Stimulated activated CD4-positive, alpha-beta T cell treated with anti-CD3 and anti-CD28 coated beads, Interleukin-4, amount 100 ng/mL, for 4 hours (primary cell): Measurements from ENCODE around the gene ZNF845.
A peak's percentile ranks its signal among the peaks of the same experiment; 100 is the strongest.
"Not testable (repeated sequence)": the region's sequence is repeated elsewhere in the genome, so short reads cannot be mapped to it uniquely, and the experiment has no call there.

Source experiments
- DNase-seq, 2 experiments: peaks; one replicate each; pipeline ENCODE4 v3.0.0-alpha.2; 2020

The ZNF845 gene

GRCh38 chr19:53333463-53334449 lies at the start of gene ZNF845:
TSS of gene ZNF845 (plus strand) at chr19:53333749. CDS start at chr19:53341308, 7,559 bp downstream.
- DNase-seq = peak; percentile 93 to 95

- no peak for DNase-seq
These were observed 48.5 kb upstream of the ZNF845 start for GRCh38 chr19:53285087-53285486.

- DNase-seq = no peak
These were observed 42.6 kb upstream of the ZNF845 start for GRCh38 chr19:53290758-53291549.

GRCh38 chr19:53294786-53295441 lies 38.6 kb upstream of the ZNF845 start:
- no peak for DNase-seq

GRCh38 chr19:53301341-53301740 lies 32.2 kb upstream of the ZNF845 start:
- not testable (repeated sequence) for DNase-seq

- DNase-seq = no peak
These were observed 25.2 kb upstream of the ZNF845 start for GRCh38 chr19:53308339-53308811.

- no peak for DNase-seq
These were observed 22.5 kb upstream of the ZNF845 start for GRCh38 chr19:53311044-53311443.

- no peak for DNase-seq
These were observed 21.7 kb upstream of the ZNF845 start for GRCh38 chr19:53311897-53312296.

- DNase-seq = no peak
These were observed 4.6 kb upstream of the ZNF845 start for GRCh38 chr19:53328967-53329366.

- no peak for DNase-seq
These were observed 1.1 kb upstream of the ZNF845 start for GRCh38 chr19:53332484-53332883.

GRCh38 chr19:53333066-53333462 lies 485 bp upstream of the ZNF845 start:
- DNase-seq = peak; percentile 17 to 26

- DNase-seq = not testable (repeated sequence)
These were observed 10.9 kb downstream of the ZNF845 start for GRCh38 chr19:53344403-53344802.

GRCh38 chr19:53355739-53356138 lies 22.2 kb downstream of the ZNF845 start:
- DNase-seq = no peak

- DNase-seq = no peak
These were observed 24.5 kb downstream of the ZNF845 start for GRCh38 chr19:53357821-53358581.

- DNase-seq = not testable (repeated sequence)
These were observed 26.5 kb downstream of the ZNF845 start for GRCh38 chr19:53360056-53360455.

- DNase-seq = peak; percentile 96 to 97
These were observed 31.8 kb downstream of the ZNF845 start, which contains the start of gene ZNF525 for GRCh38 chr19:53365134-53365898. TSS of gene ZNF525 (plus strand) at chr19:53365705. CDS start at chr19:53372282, 6,577 bp downstream.

GRCh38 chr19:53365899-53366493 lies 32.4 kb downstream of the ZNF845 start:
- DNase-seq = peak in 1 of 2 experiments; percentile 19

- DNase-seq = no peak
These were observed 38.6 kb downstream of the ZNF845 start for GRCh38 chr19:53372196-53372595.

- no peak for DNase-seq
These were observed 40.7 kb downstream of the ZNF845 start for GRCh38 chr19:53374288-53374687.

GRCh38 chr19:53374743-53375142 lies 41.2 kb downstream of the ZNF845 start:
- DNase-seq = no peak

GRCh38 chr19:53381376-53381775 lies 47.8 kb downstream of the ZNF845 start:
- no peak for DNase-seq
